Raji (cell line): ENCODE measurements around the gene LHX4.

Experiments
- POLR2A ChIP-seq: IDR thresholded peaks from 2 replicates; pipeline ENCODE4 v1.6.1; 2011; ENCODE audit warnings: low read depth, low read length, control low read depth; ENCODE audit not compliant: insufficient read depth

The LHX4 gene

GRCh38 chr1:180230791-180231505 lies 884 bp downstream of the LHX4 start:
- no peak for TF ChIP-seq POLR2A

DNA sequence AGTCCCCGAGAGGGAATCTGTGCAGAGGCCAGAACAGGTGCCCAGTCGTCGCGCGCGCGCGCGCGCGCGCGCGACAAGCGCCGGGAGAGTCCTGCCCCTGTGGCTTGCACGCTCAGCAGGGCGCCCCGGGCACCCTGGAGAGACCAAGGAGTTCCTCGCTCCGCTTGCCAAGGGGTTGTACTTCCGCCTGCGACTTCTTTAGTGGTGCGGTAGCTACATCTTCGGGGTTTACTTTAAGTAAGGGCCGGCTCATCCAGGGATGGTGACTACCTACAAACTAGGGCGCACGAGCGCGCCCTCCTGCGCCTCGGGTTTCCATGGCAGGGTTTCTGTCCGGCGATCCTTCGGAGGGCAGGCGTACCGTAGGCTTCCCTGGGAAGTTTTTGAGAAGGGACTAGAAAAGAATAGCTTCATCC lies 1.4 kb downstream of the LHX4 start:
- no peak for TF ChIP-seq POLR2A

DNA sequence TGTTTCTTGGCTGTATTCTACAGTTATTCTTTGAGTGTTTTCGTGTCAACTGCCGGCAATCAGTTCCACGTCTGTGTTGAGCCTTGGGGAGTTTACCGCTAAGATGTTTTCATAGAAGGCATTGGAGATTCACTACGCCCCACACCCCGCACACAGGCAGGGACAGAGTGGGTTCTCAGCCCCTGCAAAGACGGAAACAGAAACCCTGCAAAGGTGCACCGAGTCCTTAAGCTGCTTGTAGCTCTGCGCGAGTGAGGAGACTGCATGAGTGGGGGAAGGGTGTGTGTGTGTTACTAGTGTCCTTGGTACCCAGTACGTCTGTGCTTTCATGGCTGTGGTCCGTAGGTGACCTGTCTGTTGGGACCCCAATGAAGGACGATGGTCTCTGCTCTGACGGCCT lies 1.9 kb downstream of the LHX4 start:
- no peak for TF ChIP-seq POLR2A

GRCh38 chr1:180232521-180233043 lies 2.5 kb downstream of the LHX4 start:
- TF ChIP-seq POLR2A = no peak

- no peak for TF ChIP-seq POLR2A
These were observed 3.3 kb downstream of the LHX4 start for GRCh38 chr1:180233191-180234011.

DNA sequence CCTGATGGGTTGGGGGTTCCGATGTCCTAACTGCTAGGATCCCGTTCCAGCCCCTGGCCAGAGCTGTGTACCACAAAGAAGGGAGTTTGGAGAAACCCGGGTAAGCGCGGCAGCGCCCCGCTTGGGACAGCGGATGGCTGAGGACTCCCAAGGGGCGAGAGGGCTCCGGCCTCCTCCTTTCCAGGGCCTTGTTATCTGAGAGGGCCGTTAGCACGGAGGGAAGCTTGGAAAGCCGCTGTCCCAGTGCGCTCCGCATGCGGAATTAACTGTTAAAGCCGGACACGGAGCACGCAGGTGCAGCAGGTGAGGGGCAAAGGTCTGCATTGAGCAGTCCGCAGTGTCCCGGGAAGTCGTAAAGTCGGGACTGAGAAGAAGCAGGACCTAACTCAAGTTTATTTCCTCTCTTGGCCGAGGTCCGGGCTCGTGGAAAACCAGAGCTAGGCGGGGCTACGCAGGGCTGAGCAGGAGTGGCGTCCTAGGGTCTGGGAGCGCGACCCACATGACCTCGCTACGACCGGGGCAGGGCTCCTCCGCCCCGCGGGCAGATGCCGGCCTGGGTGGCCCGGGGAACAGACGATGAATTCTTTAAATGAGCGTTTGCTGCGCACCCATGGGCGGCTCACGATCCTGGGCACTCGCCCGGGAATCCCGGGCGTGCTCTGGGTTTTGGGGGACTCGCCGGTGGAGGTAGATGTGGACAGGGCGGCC lies 4.5 kb downstream of the LHX4 start:
- no peak for TF ChIP-seq POLR2A

GRCh38 chr1:180235077-180235501 lies 5.0 kb downstream of the LHX4 start:
- no peak for TF ChIP-seq POLR2A

DNA sequence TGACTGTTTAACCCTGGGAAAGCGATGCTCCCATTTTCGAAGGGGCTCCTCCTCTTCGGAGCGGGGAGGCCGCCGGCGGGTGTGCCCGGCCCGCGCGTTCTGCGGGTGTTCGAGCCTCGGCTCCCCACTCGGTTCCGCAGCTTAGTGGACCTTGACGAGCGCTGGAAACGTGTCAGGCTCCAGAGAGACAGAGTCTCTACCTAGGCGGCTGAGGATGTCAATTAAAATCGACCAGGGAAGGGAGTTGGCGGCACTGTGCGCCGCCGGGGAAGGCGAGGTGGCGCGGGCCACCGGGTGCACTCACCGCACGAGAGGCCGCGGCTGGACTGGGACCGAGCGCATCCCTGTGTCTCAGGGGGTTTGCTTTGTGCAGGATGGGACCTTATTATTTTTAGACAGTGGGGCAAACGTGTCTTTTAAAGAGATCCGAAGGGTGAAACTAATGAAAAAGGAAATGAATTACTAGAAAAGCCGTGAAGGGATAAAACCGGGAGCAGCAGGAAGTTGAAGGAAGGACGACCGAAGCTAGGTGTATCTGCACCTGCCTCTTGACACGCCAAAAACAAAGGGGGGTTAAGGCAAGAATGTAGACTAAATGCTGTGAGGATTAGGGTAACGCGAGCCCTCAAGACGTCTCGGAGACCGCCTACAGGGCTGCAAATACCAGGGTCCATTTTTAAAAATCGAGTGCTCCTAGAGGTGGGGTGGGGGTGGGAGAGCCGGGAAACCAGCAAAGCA lies 5.6 kb downstream of the LHX4 start:
- TF ChIP-seq POLR2A = no peak

DNA sequence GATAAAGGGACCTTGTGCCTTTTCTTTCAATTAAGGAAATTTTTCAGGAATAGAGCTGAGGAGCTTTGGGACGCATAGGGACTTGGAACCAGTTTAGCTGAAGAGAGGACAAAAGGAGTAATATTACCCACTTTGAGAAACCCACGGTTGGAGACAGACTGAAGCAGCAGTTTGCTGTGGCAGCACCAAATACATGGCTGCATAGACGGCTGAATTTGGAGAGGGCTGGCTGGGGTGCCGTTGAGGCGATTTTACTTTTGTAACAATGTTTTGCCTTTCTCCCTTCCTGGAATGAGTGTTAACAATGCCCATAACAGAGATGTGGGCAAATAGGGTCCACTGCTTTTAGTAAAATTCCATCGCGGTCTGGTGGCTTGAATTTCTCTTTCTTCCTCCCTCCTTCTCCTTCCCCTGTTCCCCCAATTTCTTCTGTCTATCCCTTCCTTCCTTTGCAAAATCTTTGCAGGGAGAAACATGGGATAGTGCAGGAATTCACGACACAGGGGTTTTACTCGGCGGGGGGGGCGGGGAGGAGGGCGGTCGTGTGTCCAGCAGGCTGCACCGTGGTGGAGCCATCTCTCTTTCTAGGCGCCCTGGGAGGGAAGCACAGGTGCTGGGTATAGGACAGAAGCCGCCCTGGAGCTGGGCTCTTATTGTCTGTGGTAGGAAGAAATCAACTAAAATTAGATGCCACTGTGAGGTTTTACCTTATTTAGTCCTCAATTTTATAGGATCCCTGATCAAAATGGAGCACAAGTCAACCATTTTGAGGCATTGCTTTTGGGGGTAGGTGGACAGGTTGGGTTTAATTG lies 6.8 kb downstream of the LHX4 start:
- no peak for TF ChIP-seq POLR2A

GRCh38 chr1:180237869-180238476 lies 7.9 kb downstream of the LHX4 start:
- TF ChIP-seq POLR2A = no peak

GRCh38 chr1:180238675-180239074 lies 8.6 kb downstream of the LHX4 start:
- no peak for TF ChIP-seq POLR2A

DNA sequence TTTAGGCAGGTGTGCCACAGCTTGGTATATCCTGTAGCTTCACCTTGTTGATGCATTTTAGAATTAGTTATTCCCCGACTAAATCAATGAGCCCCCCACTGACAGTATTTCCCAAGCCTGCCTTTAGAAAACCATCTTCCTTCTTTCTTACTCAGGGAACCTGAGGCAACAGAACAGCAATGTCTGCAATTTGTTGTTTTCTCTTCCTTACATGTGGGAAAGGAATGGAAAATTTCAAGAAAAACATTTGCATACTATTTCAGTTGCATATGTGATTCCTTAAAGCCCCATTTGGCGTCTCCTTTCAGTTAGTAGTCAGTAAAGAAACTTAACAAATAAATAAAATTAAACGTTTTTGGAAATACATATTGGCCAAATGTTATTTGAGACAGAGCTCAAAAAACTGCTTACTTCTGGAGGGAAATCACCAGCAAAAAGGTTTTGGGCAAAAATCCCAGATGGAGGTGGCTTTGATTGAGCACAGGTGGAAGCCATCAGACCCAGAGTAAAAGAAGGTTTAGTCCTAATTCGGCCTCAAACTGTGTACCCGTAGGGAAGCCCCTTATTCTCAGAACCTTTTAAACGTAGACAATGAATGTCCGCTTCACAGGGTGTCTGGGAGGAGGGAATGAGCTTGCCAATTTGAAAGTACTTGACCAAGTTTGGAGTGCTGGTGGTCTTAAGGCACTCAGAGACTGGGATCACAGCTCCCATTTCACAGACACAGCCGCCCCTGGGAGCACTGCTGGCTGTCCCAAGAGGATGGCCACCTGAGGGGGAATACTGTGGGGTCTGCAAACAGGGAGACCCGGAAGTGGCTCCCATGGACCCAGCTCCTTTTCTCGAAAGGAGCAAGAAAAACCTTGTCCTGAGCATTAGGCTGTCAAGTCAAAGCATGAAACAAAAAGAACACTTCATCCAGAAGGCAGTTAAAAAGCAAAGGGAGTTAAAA lies 9.4 kb downstream of the LHX4 start:
- no peak for TF ChIP-seq POLR2A
